ENCODE results near the gene UBE3B.

DNA sequence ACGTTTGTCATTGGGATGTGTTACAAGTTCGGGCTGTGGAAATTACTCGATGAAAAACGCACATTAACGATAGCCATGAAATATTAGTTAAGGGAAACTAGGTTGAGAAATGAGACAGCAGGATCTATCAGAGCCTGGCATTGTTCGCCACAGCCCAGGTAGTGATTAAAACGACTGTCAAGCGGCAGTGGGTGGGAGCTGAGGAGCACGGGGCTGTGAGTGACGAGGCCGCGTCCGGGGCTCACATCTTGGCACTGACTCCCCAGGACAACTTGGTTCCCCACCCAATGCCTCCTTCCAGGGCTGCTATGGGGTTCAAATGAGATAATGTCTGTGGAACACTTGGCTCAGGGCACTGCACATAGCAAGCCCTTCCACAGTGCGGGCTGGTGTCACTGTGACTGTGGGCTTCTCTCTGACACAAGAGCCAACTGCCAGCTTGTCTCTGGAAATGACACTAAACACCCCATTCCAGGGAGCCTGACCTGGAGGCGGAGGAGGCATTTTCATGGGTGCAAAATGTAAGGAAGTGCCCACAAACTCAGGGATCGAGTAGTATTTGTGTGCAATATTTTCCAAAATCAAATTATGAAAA is 76.6 kb downstream of the UBE3B start:
- TF ChIP-seq, protein P1, sequence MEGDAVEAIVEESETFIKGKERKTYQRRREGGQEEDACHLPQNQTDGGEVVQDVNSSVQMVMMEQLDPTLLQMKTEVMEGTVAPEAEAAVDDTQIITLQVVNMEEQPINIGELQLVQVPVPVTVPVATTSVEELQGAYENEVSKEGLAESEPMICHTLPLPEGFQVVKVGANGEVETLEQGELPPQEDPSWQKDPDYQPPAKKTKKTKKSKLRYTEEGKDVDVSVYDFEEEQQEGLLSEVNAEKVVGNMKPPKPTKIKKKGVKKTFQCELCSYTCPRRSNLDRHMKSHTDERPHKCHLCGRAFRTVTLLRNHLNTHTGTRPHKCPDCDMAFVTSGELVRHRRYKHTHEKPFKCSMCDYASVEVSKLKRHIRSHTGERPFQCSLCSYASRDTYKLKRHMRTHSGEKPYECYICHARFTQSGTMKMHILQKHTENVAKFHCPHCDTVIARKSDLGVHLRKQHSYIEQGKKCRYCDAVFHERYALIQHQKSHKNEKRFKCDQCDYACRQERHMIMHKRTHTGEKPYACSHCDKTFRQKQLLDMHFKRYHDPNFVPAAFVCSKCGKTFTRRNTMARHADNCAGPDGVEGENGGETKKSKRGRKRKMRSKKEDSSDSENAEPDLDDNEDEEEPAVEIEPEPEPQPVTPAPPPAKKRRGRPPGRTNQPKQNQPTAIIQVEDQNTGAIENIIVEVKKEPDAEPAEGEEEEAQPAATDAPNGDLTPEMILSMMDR (IDR thresholded peaks at IDR 0.05), result no peak
- TF ChIP-seq POLR2A (IDR thresholded peaks at IDR 0.05; ENCODE audit: low read depth), result no peak
